K562 (cell line): ENCODE measurements around the gene PEX11B. TPM values are rescaled to one million over a fixed set of nuclear protein-coding genes. Genes with fewer than 3 reads are reported as not detected.

ENCODE experiments used
- ATAC-seq: fragments of 200-7000 bp; cut with Tn5 transposase; 3 replicates; pipeline ENCODE4 v1.9.1; 2020; ENCODE audit warnings: moderate library complexity
- Bru-seq: library from RNA; stranded (reverse); fragments of 400-500 nt; gene quantifications from one replicate; lab custom pipeline; 2021; lab: Mats Ljungman, UMichigan
- BruChase-seq, 2 experiments: library from RNA; stranded (reverse); fragments of 400-500 nt; gene quantifications; one replicate each; lab custom pipeline; 2021; lab: Mats Ljungman, UMichigan
- BruUV-seq: library from RNA; stranded (reverse); fragments of 400-500 nt; replicated peaks from 2 replicates; lab custom pipeline; 2021; lab: Mats Ljungman, UMichigan
- CTCF ChIA-PET: fragments of 300-600 bp; formaldehyde crosslinking; extraction: SDS; loops from one replicate; lab custom pipeline; 2021; ENCODE audit warnings: low intra/inter-chr PET ratio; lab: Yijun Ruan, JAX
- POLR2A ChIA-PET: fragments of 300-600, 350-650 bp; sonication (Branson Sonifier 250); formaldehyde crosslinking; extraction: SDS; loops from one replicate; lab custom pipeline; 2021; ENCODE audit warnings: antibody characterized with exemption, inconsistent platforms; lab: Yijun Ruan, JAX
- DNase-seq, 4 experiments: peaks; one replicate each; pipeline versions ENCODE4 v3.0.0 to v3.0.0-alpha.2; 2011 to 2018; ENCODE audit warnings: low spot score in 3 of 4, mixed read lengths in 3 of 4; ENCODE audit errors: extremely low read depth in 1 of 4
- FAIRE-seq: peaks from 2 replicates; lab custom pipeline; 2011; peaks lifted over from hg19 to GRCh38; lab: Jason Lieb, UNC
- H2AFZ ChIP-seq: 2 replicates; pipeline ENCODE4 v1.6.0; 2011; ENCODE audit warnings: low read depth, low read length, control low read depth, inconsistent platforms
- H3K27ac ChIP-seq: fragments of 200-600 bp; 3 replicates; pipeline ENCODE4 v1.8.0; 2011; ENCODE audit warnings: low read depth, mild to moderate bottlenecking, control low read depth, inconsistent platforms, low read length, moderate library complexity, mixed read lengths; ENCODE audit errors: extremely low read depth
- H3K27me3 ChIP-seq, 2 experiments: fragments of 300-600 bp in 1 of 2; 2 replicates in 1 of 2; 3 replicates in 1 of 2; pipeline versions ENCODE4 v1.6.0 to v1.8.0; 2011; ENCODE audit warnings: inconsistent platforms in 2 of 2, low read length in 2 of 2, mild to moderate bottlenecking in 1 of 2, mixed read lengths in 1 of 2, moderate library complexity in 1 of 2; ENCODE audit not compliant: control insufficient read depth in 2 of 2, insufficient read depth in 2 of 2
- H3K36me3 ChIP-seq: fragments of 300-600 bp; 3 replicates; pipeline ENCODE4 v1.8.0; 2011; ENCODE audit warnings: mild to moderate bottlenecking, low read length, inconsistent platforms; ENCODE audit not compliant: control insufficient read depth, insufficient read depth
- H3K4me1 ChIP-seq, 2 experiments: fragments of 200-600 bp in 1 of 2; replicated peaks in 1 of 2; 2 replicates in 1 of 2; 3 replicates in 1 of 2; pipeline versions ENCODE4 v1.5.1 to v1.8.0; 2011; ENCODE audit warnings: inconsistent platforms in 2 of 2, low read length in 2 of 2, mild to moderate bottlenecking in 1 of 2, mixed read lengths in 1 of 2, moderate library complexity in 1 of 2; ENCODE audit not compliant: control insufficient read depth in 2 of 2, insufficient read depth in 2 of 2
- H3K4me2 ChIP-seq: 2 replicates; pipeline ENCODE4 v1.6.1; 2011; ENCODE audit warnings: low read length, control low read depth, inconsistent platforms, mixed read lengths; ENCODE audit not compliant: insufficient read depth
- H3K4me3 ChIP-seq: fragments of 200-600 bp; sonication (generic), shearing (Covaris generic); 2 replicates; pipeline ENCODE4 v1.5.1; 2016; ENCODE audit warnings: control low read depth, inconsistent platforms
- H3K79me2 ChIP-seq: fragments of 200-600 bp; 3 replicates; pipeline ENCODE4 v1.8.0; 2011; ENCODE audit warnings: low read length, inconsistent platforms; ENCODE audit not compliant: control insufficient read depth, insufficient read depth
- H3K9ac ChIP-seq, 2 experiments: 2 replicates each; pipeline versions ENCODE4 v1.6.0 to v1.6.1; 2011; ENCODE audit warnings: low read depth in 2 of 2, low read length in 2 of 2, control low read depth in 1 of 2, inconsistent platforms in 1 of 2, mild to moderate bottlenecking in 1 of 2, mixed read lengths in 1 of 2; ENCODE audit not compliant: insufficient read depth in 1 of 2
- H3K9me1 ChIP-seq: one replicate; pipeline ENCODE4 v1.6.0; 2011; ENCODE audit warnings: inconsistent platforms, mild to moderate bottlenecking, low read length, moderate library complexity; ENCODE audit not compliant: control insufficient read depth, insufficient read depth
- H3K9me3 ChIP-seq: replicated peaks from 2 replicates; pipeline ENCODE4 v1.5.1; 2011; ENCODE audit warnings: low read depth, low read length, inconsistent platforms; ENCODE audit not compliant: control insufficient read depth, insufficient read depth
- H4K20me1 ChIP-seq: replicated peaks from 2 replicates; pipeline ENCODE4 v1.6.1; 2011; ENCODE audit warnings: low read length, inconsistent platforms, mixed read lengths; ENCODE audit not compliant: control insufficient read depth, insufficient read depth
- BRD9 ChIP-seq: fragments of 450-650 bp; IDR thresholded peaks from 2 replicates; pipeline ENCODE4 v1.6.1; 2018; ENCODE audit warnings: low read depth; ENCODE audit not compliant: partially characterized antibody
- CHCHD3 ChIP-seq: fragments of 250-450 bp; sonication (Bioruptor Pico); IDR thresholded peaks from 2 replicates; pipeline ENCODE4 v2.1.2; 2022; ENCODE audit warnings: mild to moderate bottlenecking
- MNT ChIP-seq, 2 experiments: fragments of 450-650 bp; conservative IDR thresholded peaks; 2 replicates each; pipeline ENCODE4 v1.6.1; 2017; ENCODE audit warnings: mild to moderate bottlenecking in 2 of 2, moderate library complexity in 2 of 2
- PBX2 ChIP-seq, 2 experiments: IDR thresholded peaks in 1 of 2; conservative IDR thresholded peaks in 1 of 2; 2 replicates each; pipeline ENCODE4 v1.6.1; 2016; ENCODE audit warnings: low read depth in 2 of 2, mild to moderate bottlenecking in 1 of 2, missing compliant biosample characterization in 1 of 2, missing genetic modification characterization in 1 of 2, moderate library complexity in 1 of 2
- RBM14 ChIP-seq: fragments of 200-400 bp; formaldehyde crosslinking; IDR thresholded peaks from 2 replicates; pipeline ENCODE4 v1.6.1; 2018; ENCODE audit warnings: low read depth, mild to moderate bottlenecking, low read length, moderate library complexity, borderline replicate concordance; ENCODE audit not compliant: insufficient read depth
- RFX1 ChIP-seq: fragments of 450-650 bp; IDR thresholded peaks from 2 replicates; pipeline ENCODE4 v1.6.1; 2016; ENCODE audit warnings: mild to moderate bottlenecking, moderate library complexity
- SNRNP70 ChIP-seq: fragments of 200-400 bp; formaldehyde crosslinking; optimal IDR thresholded peaks from 2 replicates; pipeline ENCODE3; 2017; ENCODE audit warnings: low read depth, low read length
- ZNF124 ChIP-seq: sonication (generic); formaldehyde crosslinking; IDR thresholded peaks from 2 replicates; pipeline ENCODE4 v1.8.1; 2022; ENCODE audit warnings: missing genetic modification reagents
- WGBS: fragments of 100-300 bp; shearing (Covaris generic); methylation state at CpG from one replicate; pipeline ENCODE4 v1.1.6; 2016; ENCODE audit warnings: low coverage, mixed read lengths; ENCODE audit not compliant: insufficient coverage; ENCODE audit errors: missing lambda C conversion rate; 5-methylcytosine and 5-hydroxymethylcytosine counted together
- in situ Hi-C: fragments of 300-500 bp; cut with MboI; formaldehyde crosslinking; loops from 4 replicates; pipeline ENCODE4 v1.15.0; 2018; ENCODE audit warnings: inconsistent platforms, mixed read lengths
- intact Hi-C: fragments of 100-400 bp; cut with micrococcal nuclease; formaldehyde crosslinking; loops from 2 replicates; pipeline ENCODE4 v1.14.2; 2022
- long read RNA-seq, 3 experiments: library from polyadenylated mRNA in 2 of 3; library from RNA in 1 of 3; unstranded in 2 of 3; stranded (forward) in 1 of 3; transcript quantifications; one replicate each; pipeline ENCODE4 v2.0.0, GENCODE V29; 2019 to 2022
- polyA minus RNA-seq, 3 experiments: library from RNA; depleted of rRNA, polyadenylated mRNA; stranded (reverse); fragments of >200 nt; gene quantifications; 2 replicates each; pipeline ENCODE4 v1.2.3, GENCODE V29; 2011
- polyA plus RNA-seq, 8 experiments: library from polyadenylated mRNA; depleted of rRNA in 4 of 8; stranded (reverse) in 5 of 8; unstranded in 3 of 8; fragments of >200 nt; fragmentation: Nextera tagmentation in 2 of 8; fragmentation: Illumina TruSeq in 1 of 8; extraction: Ambion mirVana in 2 of 8; extraction: Trizol in 1 of 8; gene quantifications; 2 replicates each; pipeline versions ENCODE4 v1.2.1 to v1.2.3, GENCODE V29; 2011 to 2014; ENCODE audit warnings: inconsistent platforms in 1 of 8, missing spikeins in 1 of 8
- total RNA-seq, 7 experiments: library from RNA; depleted of rRNA in 6 of 7; stranded (reverse); fragments of >200 nt in 6 of 7; fragmentation: Illumina TruSeq in 2 of 7; extraction: Trizol in 2 of 7; gene quantifications; 2 replicates each; pipeline versions ENCODE4 v1.2.1 to v1.2.3, GENCODE V29; 2011 to 2021; ENCODE audit warnings: low replicate concordance in 1 of 7

The PEX11B gene
- total RNA-seq (2011; cell fraction: chromatin; rRNA removed; ENCODE audit: low replicate concordance) = 12.2 and 19.4 TPM in 2 replicates
- 6.8 and 8.4 TPM in 2 replicates for total RNA-seq (2011; cell fraction: nucleolus; rRNA removed)
- total RNA-seq (2011; cell fraction: nucleoplasm; rRNA removed) = 14.8 and 21.1 TPM in 2 replicates
- 13.2 and 18.8 TPM in 2 replicates for total RNA-seq (2014; rRNA removed)
- total RNA-seq (2014; rRNA removed; fragmentation: Illumina TruSeq; extraction: Trizol) = 16.9 and 18.1 TPM in 2 replicates
- 18.5 and 18.6 TPM in 2 replicates for total RNA-seq (2015; rRNA removed; fragmentation: Illumina TruSeq; extraction: Trizol)
- total RNA-seq (2021) = 18.9 and 21.2 TPM in 2 replicates
- 60.0 and 60.3 TPM in 2 replicates for polyA plus RNA-seq (2011; rRNA removed)
- polyA plus RNA-seq (2011; cell fraction: cytosol; rRNA removed) = 22.5 and 45.5 TPM in 2 replicates
- polyA plus RNA-seq (2011; cell fraction: nucleus; rRNA removed) = 18.3 and 30.9 TPM in 2 replicates
- 26.1 and 28.8 TPM in 2 replicates for polyA plus RNA-seq (2012)
- polyA plus RNA-seq (2014; fragmentation: Illumina TruSeq; extraction: Trizol) = 24.6 and 26.3 TPM in 2 replicates
- polyA plus RNA-seq (2014; fragmentation: Nextera tagmentation; extraction: Ambion mirVana) = 10 to 100 TPM; 42.3 to 52.7 TPM
- polyA plus RNA-seq (2014; rRNA removed) = 21.7 and 23.4 TPM in 2 replicates
- polyA minus RNA-seq (2011; rRNA and poly(A)+ RNA removed) = 18.8 and 21.3 TPM in 2 replicates
- polyA minus RNA-seq (2011; cell fraction: cytosol; rRNA and poly(A)+ RNA removed) = 10.7 and 11.7 TPM in 2 replicates
- 5.0 and 6.7 TPM in 2 replicates for polyA minus RNA-seq (2011; cell fraction: nucleus; rRNA and poly(A)+ RNA removed)
- percentile 75 among the genes with signal in this experiment for Bru-seq, nascent RNA
- BruChase-seq, experiment 1, labeled RNA remaining after a 2-hour chase = percentile 75 among the genes with signal in this experiment
- percentile 81 among the genes with signal in this experiment for BruChase-seq, experiment 2, labeled RNA remaining after a 6-hour chase
- long read RNA-seq, experiment 1, transcript PEX11B-201 (4 exons, 1,740 nt) = major isoform, 36 of 53 reads
- long read RNA-seq, experiment 1, partial matches to known transcripts = 14 of 53 reads
- long read RNA-seq, experiment 1, other reads (novel, unspliced or antisense) = 3 of 53 reads
- long read RNA-seq, experiment 2, transcript PEX11B-201 (4 exons, 1,740 nt) = major isoform, 15 of 22 reads
- long read RNA-seq, experiment 2, partial matches to known transcripts = 1 of 22 reads
- long read RNA-seq, experiment 2, other reads (novel, unspliced or antisense) = 6 of 22 reads
- long read RNA-seq, experiment 3, transcript PEX11B-201 (4 exons, 1,740 nt) = major isoform, 23 of 31 reads
- long read RNA-seq, experiment 3, partial matches to known transcripts = 3 of 31 reads
- long read RNA-seq, experiment 3, other reads (novel, unspliced or antisense) = 5 of 31 reads

GRCh38 chr1:145918144-145918991 lies at the start of gene PEX11B:
TSS of gene PEX11B (minus strand) at chr1:145918717. CDS start at chr1:145918688, 29 bp downstream.
- ATAC-seq (peak; percentile 86), FAIRE-seq (peak; percentile 84), DNase-seq (peak; percentile 84 to 92 (median 88))
- intact Hi-C loops = no loop called here
- peak within 1 kb of the TSS; percentile 63 for H3K4me3 ChIP-seq
- CTCF ChIA-PET = interaction anchor here (0.7 kb wide), 1 partner anchor 95 kb away, joined by 3 read pairs; no protein-coding TSS in a partner anchor
- H3K9me1 ChIP-seq = no peaks in the 10 kb centered on the region
- peak within 1 kb of the TSS; percentile 96 for H3K27ac ChIP-seq
- POLR2A ChIA-PET = interaction anchor here (0.9 to 2.3 kb wide), 9 partner anchors 9 to 98 kb away, joined by 3 to 18 read pairs (median 5); partner anchors contain the start of genes ANKRD34A, PIAS3, POLR3GL and RBM8A
- no peaks in the 10 kb centered on the region for H3K27me3 ChIP-seq
- peaks cover 21% of the 10 kb centered on the region; the same call in 2 of the 3 replicates for H3K36me3 ChIP-seq
- H3K9ac ChIP-seq = peak within 1 kb of the TSS; percentile 85 to 90
- 0% methylated on average over 46 of the region's 51 CpGs for whole genome bisulfite sequencing
- H3K79me2 ChIP-seq = peaks cover 8% of the 10 kb centered on the region
- in situ Hi-C loops = no loop called here
- H2AFZ ChIP-seq = peak within 1 kb of the TSS; percentile 98
- BruUV-seq = no TSS peak
- H3K9me3 ChIP-seq = no peaks in the 10 kb centered on the region
- no peaks in the 10 kb centered on the region for H4K20me1 ChIP-seq
- H3K4me2 ChIP-seq = peak within 1 kb of the TSS; percentile 93
- H3K4me1 ChIP-seq = peaks cover 7 to 23% of the 10 kb centered on the region in 2 experiments; a peak in 4 of 5 replicates
- TF ChIP-seq CHCHD3 (CRISPR knock-in tag) = no peak
- TF ChIP-seq MNT (conservative IDR thresholded peaks at IDR 0.05) = peak; percentile 72 to 75
- TF ChIP-seq SNRNP70 = no peak
- no peak for TF ChIP-seq BRD9
- no peak for TF ChIP-seq RBM14
- no peak for TF ChIP-seq RFX1
- no peak for TF ChIP-seq ZNF124 (CRISPR knock-in tag)
- TF ChIP-seq PBX2 (CRISPR knock-in tag; IDR thresholded peaks at IDR 0.05; ENCODE audit: low read depth) = no peak
- TF ChIP-seq PBX2 (tag; conservative IDR thresholded peaks at IDR 0.05; ENCODE audit: low read depth) = no peak
